VCaP (cell line): ENCODE results near the gene CEACAM4.

ENCODE experiments used
- H3K27ac ChIP-seq: fragments of 450-650 bp; 2 replicates; pipeline ENCODE4 v1.5.1; 2017
- CTCF ChIP-seq: fragments of 450-650 bp; conservative IDR thresholded peaks from 2 replicates; pipeline ENCODE4 v1.5.1; 2017; ENCODE audit warnings: mild to moderate bottlenecking, moderate library complexity

The CEACAM4 gene

DNA sequence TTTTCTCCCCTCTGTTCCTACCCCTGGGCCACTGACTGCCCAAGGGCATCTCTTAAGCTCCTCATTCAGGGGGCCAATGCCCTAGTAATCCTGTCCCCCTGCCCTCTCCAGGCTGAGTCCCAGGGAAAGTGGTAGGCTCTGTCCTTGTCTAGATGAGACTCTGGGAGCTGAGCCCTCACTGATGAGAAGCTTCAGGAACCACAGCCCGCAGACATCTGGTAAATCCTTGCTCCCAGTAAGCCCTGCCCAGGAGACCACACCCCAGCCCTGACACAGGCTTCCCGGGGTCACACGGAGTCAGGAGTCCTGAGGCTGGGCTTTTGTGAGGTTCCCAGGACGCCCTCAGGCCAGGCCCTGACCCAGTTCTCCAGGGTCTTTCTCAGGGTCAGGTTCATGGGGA, 1.9 kb downstream of the CEACAM4 start:
- no peak for TF ChIP-seq CTCF
- H3K27ac ChIP-seq, result no peak overlapping the region

DNA sequence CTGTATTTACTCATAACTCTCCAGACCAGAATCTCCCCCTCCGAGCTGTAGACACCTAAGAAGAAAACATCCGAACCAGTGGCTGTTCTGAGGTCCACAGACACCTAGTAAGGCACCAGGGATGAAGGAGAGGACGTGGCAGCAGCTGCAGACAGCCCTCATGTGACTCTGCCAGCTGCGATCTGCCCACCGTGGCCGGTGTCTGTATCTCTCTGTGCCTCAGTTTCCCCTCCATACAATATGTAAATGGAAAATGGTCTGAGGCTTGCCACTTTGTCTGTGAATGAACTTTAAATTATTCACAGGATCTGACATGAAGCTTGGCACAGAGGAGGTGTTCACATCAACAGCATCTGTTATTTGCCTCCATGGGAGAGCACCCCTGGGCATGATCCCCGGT, 2.4 kb downstream of the CEACAM4 start:
- H3K27ac ChIP-seq, result no peak overlapping the region
- no peak for TF ChIP-seq CTCF

- no peak for TF ChIP-seq CTCF
- H3K27ac ChIP-seq, result no peak overlapping the region
Observed at GRCh38 chr19:41623360-41623759, 3.5 kb downstream of the CEACAM4 start.

DNA sequence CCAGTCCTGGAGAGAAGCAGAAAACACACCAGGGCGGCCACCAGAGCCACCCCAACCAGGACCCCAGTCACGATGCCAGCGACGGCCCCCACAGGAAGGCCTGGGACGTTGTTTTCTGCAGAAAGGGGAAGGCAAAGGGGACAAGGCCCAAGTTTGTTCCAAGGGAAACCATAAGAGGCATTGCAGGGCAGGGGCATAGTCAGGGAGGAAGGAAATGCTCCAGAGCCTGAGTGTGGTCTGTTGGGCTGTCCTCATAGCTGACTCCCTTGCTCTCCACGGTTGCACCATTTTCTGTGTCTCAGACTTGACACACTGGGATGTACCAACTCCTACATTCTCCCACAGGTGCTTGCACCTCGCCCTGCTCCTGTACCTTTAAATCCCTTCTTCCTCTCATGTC, 5.2 kb downstream of the CEACAM4 start:
- no peak for TF ChIP-seq CTCF

GRCh38 chr19:41621226-41621625, 5.6 kb downstream of the CEACAM4 start:
- TF ChIP-seq CTCF, result no peak

More for the DNA sequence above, 5.2 kb downstream of the CEACAM4 start:
- H3K27ac ChIP-seq, result no peak overlapping the region

DNA sequence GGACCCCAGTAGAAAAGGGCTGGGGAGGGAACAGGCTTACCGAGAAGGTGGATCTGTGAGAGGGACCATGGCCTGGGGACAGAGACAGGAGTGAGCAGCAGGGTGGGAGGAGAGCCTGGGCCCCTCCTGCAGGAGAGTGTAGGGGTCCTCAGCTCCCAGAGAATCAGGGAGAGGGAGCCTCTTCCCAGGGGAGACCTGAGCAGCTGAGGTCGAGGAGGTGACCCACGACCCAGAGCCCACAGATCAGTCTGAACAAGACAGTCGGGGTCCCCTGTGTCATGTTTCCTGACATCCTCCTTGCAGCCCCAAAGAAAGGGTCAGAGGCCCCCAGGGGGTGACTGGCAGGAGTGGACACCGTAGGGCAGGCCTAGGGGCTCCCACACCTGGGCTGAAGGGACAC, 6.7 kb downstream of the CEACAM4 start:
- no peak overlapping the region for H3K27ac ChIP-seq
- no peak for TF ChIP-seq CTCF

More at GRCh38 chr19:41621226-41621625, 5.6 kb downstream of the CEACAM4 start:
- no peak overlapping the region for H3K27ac ChIP-seq

- no peak overlapping the region for H3K27ac ChIP-seq
- no peak for TF ChIP-seq CTCF
Observed at GRCh38 chr19:41619018-41619556, 7.8 kb downstream of the CEACAM4 start.
